ENCODE measurements around the gene BSG.
"Not testable (repeated sequence)": the region's sequence is repeated elsewhere in the genome, so short reads cannot be mapped to it uniquely, and the experiment has no call there.

The BSG gene

DNA sequence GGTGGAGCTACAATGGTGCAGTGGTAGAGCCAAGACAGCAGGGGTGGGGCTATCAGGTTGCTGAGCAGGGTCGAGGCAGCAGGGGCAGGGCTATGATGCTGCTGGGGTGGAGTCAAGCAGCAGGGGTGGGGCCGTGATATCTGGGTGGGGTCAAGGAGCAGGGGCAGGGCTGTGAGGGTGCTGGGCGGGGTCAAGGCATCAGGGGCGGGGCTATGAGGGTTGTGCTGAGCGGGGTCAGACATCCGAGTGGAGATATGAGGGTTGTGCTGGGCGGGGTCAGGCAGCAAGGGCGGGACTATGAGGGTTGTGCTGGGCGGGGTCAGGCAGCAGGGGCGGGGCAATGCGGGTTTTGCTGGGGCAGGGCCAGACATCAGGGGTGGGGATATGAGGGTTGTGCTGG, 32.0 kb downstream of the BSG start:
- no peak for DNase-seq (ENCODE audit: low read depth)

DNA sequence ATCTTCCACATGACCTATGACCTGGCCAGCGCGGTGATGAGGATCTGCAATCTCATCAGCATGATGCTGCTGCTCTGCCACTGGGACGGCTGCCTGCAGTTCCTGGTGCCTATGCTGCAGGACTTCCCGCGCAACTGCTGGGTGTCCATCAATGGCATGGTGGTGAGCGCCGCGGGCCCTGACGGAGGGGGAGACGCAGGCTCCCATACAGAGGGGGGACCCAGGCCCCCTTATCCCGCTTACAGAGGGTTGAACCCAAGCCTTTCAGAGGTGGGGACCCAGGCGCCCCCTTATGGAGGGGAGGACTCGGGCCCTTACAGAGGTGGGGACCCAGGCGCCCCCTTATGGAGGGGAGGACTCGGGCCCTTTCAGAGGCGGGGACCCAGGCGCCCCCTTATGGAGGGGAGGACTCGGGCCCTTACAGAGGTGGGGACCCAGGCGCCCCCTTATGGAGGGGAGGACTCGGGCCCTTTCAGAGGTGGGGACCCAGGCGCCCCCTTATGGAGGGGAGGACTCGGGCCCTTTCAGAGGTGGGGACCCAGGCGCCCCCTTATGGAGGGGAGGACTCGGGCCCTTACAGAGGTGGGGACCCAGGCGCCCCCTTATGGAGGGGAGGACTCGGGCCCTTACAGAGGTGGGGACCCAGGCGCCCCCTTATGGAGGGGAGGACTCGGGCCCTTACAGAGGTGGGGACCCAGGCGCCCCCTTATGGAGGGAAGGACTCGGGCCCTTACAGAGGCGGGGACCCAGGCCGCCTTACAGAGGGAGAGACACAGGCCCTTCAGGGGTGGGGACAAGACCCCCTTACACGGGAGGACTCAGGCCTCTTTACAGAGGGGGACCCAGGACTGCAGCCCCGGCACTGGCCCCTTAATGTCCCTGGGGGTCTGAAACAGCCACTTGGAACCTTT, 32.9 kb downstream of the BSG start:
- not testable (repeated sequence) for DNase-seq (ENCODE audit: low read depth)

DNA sequence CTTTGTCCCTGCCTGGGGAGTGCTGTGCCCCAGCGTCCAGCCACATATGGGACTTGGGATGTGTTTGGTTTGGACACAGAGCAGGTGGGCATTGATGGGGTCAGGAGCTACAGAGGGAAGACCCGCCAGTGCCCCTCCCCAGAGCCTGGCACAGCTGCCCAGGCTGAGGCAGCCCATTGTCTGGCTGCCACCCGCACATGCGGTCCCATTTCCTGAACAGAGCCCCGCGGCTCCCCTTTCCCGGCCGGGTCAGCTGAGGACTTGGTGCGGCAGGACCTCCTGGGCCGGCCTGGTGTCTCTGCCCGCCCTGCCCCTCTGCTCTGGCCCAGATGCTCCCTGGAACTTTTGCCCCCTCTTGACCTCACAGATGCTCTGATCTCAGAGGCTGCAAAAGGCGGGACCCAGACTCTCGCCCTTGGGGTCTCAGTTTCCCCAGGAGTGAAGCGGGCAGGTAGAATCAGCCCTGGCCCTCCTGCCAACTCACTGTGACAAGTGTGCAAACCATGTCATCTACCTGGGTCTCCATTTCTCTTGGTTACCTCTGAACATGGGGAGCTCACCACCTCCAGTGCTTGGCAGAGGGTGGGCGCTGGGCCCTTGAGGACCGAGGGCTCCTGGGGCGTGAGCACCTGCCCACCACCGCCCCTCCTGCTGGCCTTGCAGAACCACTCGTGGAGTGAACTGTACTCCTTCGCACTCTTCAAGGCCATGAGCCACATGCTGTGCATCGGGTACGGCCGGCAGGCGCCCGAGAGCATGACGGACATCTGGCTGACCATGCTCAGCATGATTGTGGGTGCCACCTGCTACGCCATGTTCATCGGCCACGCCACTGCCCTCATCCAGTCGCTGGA, 35.1 kb downstream of the BSG start:
- DNase-seq (ENCODE audit: low read depth), result no peak

DNA sequence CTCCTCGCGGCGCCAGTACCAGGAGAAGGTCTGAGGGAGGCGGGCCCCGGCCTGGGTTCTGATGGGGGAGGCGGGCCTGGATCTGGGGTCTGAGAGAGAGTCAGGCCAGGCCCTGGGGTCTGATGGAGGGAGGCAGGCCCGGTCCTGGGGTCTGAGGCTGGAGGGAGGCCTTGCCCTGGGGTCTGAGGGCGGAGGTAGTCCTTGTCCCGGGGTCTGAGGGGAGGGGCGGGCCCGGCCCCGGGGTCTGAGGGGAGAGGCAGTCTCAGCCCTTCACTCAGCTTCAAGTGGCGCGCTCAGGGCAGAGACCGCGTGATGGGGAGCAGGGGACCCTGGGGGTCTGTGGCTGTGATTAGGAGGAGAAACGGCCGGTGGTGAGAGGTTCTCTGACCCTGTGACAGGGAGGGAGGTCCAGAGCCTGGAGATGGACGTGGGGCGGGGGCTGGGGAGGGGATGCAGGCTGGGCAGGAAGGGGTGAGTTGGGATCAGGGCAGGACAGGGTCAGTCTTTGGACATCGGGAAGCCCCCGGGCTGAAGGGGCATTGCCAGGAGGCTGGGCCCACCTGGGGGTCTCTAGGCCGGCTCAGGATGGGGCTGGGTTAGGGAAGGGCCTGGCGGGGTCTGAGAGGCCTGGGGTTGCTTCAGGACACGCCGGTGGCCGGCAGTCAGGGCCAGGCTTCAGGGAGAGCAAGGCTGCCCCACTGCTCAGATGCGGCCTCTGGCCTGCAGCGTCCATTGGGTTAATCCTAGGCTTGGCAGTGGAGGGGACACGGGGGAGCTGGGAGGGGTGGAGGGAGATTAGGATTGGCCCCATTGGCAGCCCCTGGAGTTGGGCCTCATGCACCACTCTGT, 36.0 kb downstream of the BSG start:
- DNase-seq (ENCODE audit: low read depth), result no peak

DNA sequence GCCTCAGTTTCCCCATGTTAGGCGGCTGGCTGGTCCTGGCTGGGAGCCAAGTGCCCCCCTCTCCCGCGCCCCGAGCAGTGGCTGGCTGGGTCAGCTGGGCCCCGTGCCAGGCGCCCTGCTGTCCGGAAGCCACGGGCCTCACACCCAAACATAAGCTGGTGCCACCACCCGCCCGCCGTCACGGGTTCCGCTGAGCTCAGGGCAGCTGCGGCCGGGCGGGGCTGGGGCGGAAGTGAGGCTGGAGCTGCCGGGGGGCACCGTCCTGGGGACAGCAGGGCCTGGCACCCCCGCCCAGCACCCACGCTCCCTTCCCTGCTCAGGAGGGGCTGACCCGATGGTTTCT, 36.6 kb downstream of the BSG start:
- no peak for DNase-seq (ENCODE audit: low read depth)

DNA sequence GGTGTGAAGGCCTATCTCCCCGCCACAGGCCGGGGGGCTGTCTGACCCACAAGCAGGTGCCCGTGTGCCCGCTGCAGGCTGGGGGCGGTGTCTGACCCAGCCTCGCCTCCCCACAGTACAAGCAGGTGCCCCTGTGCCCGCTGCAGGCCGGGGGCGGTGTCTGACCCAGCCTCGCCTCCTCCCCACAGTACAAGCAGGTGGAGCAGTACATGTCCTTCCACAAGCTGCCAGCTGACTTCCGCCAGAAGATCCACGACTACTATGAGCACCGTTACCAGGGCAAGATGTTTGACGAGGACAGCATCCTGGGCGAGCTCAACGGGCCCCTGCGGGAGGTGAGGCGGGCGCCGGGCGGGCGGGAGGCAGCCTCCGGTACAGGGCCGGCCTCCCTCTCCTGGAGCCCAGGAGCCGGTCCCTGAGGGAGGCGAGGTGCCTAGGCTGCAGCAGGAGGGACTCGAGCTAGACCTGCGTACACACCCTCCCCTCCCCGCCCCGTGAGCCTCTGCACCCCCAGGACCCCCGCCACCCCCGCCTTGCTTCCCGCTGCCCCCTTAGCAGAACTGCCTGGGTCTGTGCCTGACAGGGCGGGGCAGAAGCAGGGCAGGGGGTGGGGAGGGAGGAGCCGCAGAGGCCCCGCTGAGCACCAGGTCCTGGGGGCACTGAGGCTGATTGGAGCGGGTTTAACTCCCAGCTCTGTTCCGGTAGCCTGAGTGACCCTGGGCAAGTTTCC, 37.8 kb downstream of the BSG start:
- peak; percentile 23 for DNase-seq (ENCODE audit: low read depth)

DNA sequence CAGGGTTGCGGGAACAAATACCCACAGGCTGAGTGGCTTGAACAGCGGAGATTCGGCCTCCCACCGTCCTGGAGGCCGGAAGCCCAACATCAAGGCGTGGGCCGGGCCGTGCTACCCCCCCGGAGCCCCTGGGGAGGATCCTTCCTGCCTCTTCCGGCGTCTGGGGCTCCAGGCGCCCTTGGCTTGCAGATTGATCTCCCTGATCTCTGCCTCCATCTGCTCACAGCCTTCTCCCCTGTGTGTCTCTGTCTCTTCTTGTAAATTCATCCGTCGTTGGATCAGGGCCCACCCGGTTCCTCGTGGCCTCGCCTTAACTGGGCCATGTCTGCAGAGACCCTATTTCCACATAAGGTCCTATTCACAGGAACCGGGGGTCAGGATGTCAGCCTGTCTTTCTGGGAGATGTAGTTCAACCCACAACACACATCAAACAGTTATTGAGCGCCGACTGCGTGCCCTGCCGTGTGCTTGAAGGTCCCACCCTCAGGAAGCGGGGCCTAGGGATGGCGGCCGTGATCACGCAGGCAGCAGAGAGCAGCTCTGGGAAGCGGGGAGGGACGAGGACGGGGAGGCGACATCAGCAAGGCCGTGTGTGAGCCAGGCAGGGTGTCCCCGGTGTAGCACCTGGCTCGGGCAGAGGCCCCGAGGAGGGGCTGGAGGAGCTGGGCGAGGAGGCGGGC, 38.5 kb downstream of the BSG start:
- peak; percentile 44 for DNase-seq (ENCODE audit: low read depth)

DNA sequence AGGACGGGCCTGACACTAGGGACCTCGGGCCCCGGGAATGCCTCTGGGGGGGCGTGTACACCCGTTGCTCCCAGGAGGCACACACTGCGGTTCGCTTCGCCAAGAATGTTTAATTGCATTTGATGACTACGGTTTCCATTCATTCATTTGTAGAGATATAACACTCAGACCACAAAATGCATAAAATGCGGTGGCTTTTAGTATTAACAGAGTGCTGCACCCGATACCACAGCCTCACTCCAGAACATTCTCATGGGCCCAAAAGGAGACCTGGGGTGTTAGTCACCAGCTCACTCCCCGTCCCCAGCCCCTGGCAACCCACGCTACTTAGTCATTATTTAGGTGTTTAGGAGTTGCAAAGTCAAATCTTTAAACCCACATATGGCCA, 39.1 kb downstream of the BSG start:
- no peak for DNase-seq (ENCODE audit: low read depth)

DNA sequence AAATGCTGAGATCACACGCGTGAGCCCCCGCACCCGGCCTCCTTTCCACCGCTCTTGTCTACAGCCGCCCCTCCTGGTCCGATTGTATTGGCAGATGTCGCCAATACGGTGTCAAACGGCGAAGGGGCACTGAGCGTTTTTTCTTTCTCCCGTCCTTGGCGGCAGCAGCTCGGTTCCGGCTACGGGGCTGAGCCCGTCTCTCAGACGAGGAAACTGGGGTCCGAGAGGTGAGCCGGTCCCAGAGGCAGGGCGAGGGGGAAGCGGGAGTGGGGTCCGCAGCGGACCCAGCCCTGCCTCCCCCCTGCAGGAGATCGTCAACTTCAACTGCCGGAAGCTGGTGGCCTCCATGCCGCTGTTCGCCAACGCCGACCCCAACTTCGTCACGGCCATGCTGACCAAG, 40.5 kb downstream of the BSG start:
- no peak for DNase-seq (ENCODE audit: low read depth)

DNA sequence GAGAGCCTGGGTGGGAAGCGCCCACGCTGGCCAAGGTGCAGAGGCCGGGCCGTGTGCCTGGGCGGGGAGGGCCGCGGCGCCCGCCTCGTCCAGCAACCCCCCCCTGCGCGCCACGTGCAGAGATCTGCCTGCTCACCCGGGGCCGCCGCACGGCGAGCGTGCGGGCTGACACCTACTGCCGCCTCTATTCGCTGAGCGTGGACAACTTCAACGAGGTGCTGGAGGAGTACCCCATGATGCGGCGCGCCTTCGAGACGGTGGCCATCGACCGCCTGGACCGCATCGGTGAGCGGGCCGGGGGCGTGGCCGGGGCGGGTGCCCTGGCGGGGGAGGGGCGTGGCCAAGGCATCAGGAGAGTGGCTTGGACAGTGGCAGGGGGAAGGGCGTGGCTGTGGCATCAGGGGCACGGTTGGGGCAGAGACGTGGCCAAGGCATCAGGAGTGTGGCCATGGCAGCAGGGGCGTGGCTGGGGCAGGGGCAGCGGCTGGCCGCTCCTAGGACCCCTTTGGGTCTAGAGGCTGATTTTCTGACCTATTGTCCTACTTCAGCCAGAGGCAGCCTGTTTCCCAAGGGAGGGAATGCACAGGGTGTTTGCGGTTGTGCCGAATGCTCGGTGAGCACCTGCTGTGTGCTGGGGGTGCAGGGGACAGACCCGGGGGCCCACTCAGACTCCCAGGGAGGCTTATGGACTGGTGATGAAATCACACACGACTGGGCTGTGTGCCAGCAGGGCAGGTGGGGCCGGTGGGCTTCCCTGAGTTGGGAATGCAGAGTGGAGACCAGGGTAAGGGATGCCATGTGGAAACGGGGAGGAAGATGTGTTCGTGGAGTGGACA, 41.6 kb downstream of the BSG start:
- no peak for DNase-seq (ENCODE audit: low read depth)

DNA sequence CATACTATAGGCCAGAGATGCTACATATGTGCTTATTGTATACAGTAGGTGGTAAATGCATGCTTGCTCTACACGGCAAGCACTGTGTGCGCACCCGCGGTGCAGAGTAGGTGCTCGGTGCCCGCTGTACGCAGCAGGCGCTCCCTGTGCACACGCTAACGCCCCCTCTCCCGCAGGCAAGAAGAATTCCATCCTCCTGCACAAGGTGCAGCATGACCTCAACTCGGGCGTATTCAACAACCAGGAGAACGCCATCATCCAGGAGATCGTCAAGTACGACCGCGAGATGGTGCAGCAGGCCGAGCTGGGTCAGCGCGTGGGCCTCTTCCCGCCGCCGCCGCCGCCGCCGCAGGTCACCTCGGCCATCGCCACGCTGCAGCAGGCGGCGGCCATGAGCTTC, 43.2 kb downstream of the BSG start:
- no peak for DNase-seq (ENCODE audit: low read depth)

DNA sequence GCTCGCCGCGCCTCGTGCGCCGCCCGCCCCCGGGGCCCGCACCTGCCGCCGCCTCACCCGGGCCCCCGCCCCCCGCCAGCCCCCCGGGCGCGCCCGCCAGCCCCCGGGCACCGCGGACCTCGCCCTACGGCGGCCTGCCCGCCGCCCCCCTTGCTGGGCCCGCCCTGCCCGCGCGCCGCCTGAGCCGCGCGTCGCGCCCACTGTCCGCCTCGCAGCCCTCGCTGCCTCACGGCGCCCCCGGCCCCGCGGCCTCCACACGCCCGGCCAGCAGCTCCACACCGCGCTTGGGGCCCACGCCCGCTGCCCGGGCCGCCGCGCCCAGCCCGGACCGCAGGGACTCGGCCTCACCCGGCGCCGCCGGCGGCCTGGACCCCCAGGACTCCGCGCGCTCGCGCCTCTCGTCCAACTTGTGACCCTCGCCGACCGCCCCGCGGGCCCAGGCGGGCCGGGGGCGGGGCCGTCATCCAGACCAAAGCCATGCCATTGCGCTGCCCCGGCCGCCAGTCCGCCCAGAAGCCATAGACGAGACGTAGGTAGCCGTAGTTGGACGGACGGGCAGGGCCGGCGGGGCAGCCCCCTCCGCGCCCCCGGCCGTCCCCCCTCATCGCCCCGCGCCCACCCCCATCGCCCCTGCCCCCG, 43.8 kb downstream of the BSG start:
- no peak for DNase-seq (ENCODE audit: low read depth)

DNA sequence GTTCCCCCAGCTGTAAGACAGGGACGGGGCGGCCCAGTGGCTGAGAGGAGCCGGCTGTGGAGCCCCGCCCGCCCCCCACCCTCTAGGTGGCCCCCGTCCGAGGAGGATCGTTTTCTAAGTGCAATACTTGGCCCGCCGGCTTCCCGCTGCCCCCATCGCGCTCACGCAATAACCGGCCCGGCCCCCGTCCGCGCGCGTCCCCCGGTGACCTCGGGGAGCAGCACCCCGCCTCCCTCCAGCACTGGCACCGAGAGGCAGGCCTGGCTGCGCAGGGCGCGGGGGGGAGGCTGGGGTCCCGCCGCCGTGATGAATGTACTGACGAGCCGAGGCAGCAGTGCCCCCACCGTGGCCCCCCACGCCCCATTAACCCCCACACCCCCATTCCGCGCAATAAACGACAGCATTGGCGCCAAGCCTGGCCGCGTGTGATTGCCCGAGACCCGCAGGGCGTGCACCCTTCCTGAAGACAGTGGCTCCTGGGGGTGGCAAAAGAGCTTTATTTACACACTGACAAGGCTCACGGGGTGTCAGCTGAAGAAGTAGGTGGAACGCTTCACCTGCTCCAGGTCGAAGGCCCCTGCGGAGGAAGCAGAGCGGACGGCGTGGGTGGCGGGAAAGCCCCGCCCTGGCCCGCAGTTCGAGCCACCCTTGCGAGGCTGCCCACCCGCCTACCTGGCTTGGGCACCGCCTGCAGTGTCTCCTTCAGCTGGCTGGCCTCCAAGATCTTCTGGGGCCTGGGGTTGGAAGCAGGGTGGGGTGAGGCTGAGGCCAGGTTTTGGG, 44.5 kb downstream of the BSG start:
- no peak for DNase-seq (ENCODE audit: low read depth)

DNA sequence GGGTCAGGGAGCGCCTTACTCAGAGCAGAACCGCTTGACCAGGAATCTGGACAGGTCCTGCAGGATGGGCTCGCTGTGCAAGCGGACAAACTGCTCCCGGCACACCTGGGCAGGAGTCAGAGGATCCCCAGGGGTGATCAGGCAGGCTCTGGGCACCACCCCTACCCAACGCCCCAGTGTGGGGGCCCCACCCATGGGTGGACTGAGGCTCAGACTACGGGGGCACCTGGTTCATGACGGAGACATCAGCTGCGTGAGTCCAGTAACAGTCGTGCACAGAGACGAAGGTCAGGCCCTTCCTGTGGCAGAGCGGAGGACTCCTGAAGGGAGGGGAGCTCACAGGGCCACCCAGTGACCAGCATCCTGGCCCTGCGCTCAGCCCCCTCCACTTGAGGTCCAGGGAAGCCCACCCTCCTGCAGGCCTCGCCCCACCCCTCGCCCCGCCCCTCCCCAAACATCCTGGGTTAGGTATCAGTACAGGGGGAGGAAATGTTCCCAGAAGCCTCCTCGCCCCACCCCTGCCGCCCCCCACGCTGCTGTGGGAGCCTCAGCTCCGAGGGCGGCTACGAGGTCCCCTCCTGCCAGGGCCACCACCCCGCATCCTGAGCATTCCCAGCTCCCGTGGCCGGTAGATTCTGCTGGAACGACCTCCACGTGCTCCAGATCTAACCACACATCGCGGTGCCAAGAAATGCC, 45.3 kb downstream of the BSG start:
- DNase-seq (ENCODE audit: low read depth), result no peak

DNA sequence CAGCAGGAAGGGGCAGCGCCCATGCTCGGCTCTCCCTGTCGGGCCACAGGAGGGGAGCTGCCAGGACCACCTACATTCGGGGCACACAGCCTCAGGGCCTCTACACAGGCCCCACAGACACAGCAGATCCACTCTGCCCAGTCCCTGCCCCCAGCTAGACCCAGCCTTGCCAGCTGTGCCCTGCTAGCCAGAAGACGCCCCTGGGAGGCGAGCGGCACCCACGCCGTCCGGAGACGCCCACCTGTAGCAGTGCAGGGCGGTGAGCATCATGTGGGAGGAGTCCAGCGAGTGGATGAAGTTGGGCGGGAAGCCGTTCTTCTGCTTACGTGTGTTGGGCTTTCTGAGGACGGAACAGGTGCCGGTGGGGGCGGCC, 45.8 kb downstream of the BSG start:
- no peak for DNase-seq (ENCODE audit: low read depth)

DNA sequence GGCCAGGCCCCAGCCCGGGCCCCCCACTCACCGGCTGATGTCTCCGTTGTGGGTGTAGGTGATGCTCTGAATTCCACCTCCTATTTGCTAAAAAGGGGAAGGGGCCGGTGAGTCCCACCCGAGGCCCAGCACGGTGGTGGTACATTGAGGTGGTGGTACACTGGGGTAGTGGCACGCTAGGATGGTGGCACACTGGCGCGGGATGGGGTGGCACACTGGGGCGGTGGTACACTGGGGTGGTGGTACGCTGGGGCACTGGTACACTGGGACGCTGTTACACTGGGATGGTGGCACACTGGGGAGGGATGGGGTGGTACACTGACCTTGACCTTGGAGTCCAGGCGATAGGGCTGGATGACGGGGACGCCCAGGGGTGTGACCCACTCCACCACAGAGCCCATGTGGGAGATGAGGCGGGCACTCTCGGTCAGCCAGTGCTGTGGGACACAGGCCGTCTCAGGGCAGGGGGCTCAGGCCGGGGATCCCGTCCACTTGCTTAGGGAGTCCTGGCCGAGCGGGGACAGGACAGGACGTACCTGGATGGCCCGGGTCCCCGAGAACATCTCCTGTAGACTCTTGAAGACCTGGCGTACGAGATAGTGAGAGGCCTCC, 46.4 kb downstream of the BSG start:
- no peak for DNase-seq (ENCODE audit: low read depth)

DNA sequence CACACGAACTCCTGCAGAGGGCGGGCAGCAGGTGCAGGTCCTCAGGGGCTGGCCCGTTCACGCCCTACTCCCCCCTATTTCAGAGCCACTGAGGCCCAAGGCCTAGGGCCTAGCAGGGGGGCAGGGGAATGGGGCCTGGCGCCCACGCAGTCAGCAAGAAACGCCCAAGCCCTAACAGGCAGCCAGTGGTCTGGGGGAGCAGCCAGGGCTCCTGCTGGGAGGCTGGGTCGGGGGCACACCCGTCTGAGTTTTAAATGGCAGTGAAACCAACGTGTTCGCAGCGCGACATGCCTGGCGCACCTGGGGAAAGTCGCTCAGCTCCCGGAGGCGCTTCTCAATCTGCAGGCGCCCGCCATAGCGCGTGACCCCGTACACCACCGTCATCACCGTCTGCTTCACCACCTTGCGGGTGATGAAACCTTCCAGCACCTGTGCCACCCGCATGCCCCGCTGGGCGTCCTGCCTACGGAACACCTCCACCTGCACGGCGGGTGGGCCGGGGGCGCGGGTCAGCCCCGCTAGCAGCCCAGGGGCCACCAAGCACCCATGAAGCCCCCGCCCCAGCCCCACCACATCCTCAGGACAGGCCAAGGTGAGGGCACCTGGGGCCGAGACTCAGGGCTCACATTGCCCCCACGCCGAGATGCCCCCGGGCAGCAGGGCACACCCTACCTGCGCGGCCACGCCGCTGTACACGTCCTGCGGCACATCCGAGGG, 47.0 kb downstream of the BSG start:
- no peak for DNase-seq (ENCODE audit: low read depth)

All from activated T-cell treated with anti-CD3 and anti-CD28 coated beads for 1 hour (primary cell).